Panc1 (cell line): ENCODE data around the gene DLGAP1.

Experiments used
- CTCF ChIP-seq: fragments of 450-650 bp; IDR thresholded peaks from 2 replicates; pipeline ENCODE4 v1.5.1; 2017; ENCODE audit warnings: mild to moderate bottlenecking
- POLR2AphosphoS5 ChIP-seq: IDR thresholded peaks from 2 replicates; pipeline ENCODE4 v1.6.1; 2012; ENCODE audit warnings: mild to moderate bottlenecking, low read depth, low read length, moderate library complexity
- SIN3A ChIP-seq: IDR thresholded peaks from 2 replicates; pipeline ENCODE4 v1.6.1; 2012; ENCODE audit warnings: low read depth, mild to moderate bottlenecking, low read length, moderate library complexity, borderline replicate concordance; ENCODE audit not compliant: insufficient read depth

GRCh38 chr18:4119127-4119648, 335.9 kb downstream of the DLGAP1 start:
- TF ChIP-seq POLR2AphosphoS5 (no peak), CTCF (no peak), SIN3A (no peak)
